HG03097 (cell line): Measurements from ENCODE around the gene RBL2.

ENCODE experiments used
- ATAC-seq: cut with Tn5 transposase; IDR thresholded peaks from one replicate; pipeline ENCODE4 v1.9.1; 2021; ENCODE audit not compliant: unreplicated experiment, low FRiP score

Gene RBL2

DNA sequence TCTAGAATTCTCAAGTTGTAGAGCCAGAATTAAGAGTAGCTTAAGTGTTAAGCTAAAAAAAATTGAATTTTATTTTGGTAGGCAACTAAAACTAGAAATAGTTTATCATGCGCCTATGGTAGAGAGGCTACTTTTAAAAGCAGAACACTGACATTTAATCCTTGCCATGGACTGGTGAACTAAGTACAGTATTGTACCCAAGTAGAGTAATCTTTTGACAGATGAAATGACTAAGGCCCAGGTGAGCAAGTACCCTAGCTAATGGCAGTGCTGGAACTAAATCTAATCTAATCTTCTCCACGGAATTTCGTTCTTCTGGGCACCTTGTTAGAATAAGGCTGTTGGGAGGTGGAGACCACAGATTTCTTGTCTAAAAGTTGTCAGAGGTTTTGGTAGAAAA is 11.8 kb downstream of the RBL2 start:
- no peak for ATAC-seq

DNA sequence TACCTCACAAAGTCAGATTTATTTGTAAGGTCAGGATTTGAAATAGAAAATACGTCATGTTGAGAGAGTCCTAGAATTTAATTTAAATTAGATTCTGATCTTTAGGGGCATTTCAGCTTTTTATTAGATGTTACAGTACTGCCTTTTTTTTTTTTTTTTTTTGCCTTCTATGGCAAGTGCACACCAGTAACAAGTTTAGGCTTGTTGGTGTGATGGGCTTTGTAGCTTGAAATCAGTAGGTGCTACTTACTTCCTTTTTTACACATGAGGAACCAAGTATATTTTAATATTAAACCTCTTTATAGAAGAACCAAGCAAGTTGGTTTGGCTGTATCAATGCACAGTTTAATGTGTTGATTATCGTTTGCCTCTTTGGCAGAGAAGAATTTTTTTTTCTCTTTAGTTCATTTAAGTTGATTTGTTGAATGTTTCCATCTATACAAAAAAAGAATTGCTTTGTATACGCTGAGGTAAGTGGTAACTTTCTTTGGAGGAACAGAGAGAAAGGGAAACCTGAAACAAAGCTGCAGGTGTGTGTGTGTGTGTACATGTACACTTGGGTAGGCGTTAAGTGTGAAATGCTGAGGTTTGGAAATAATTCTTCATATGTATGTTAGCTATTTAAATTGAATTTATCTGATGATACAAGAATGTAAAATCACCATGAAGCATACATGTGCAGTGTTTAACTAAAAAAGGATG is 15.7 kb downstream of the RBL2 start:
- ATAC-seq, result no peak

DNA sequence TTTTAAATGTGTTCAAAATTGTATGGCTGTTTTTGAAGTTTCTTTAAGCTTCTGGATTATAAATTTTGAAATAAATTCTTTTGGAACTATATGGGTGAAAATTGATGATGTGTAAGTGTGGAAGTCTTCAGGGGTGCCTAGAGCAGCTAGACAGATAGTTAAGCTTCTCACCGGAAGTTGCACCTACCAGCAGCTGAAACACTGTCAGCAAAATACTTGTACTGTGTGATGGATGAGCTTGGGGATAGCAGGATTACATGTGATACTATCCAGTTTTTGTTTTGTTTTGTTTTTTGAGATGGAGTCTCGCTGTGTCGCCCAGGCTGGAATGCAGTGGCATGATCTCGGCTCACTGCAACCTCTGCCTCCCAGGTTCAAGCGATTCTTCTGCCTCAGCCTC is 19.7 kb downstream of the RBL2 start:
- ATAC-seq, result no peak

DNA sequence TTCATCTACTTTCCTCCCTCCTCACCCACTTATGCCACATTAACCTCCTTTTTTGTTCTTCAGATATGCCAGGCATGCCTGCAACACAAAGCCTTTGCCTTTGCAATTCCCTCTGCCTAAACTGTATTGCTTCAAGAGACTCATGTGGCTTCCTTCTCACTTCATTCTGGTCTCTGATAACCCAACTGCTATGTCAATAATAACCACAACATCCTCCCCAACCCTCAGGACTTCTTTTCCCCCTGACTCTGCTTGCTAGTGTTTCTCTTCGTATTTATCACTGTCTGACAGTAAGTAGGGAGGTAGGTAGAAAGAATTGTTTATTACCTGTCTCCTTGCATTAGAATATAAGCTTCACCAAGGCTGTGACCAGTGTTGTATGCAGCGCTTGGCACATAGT is 22.4 kb downstream of the RBL2 start:
- no peak for ATAC-seq

DNA sequence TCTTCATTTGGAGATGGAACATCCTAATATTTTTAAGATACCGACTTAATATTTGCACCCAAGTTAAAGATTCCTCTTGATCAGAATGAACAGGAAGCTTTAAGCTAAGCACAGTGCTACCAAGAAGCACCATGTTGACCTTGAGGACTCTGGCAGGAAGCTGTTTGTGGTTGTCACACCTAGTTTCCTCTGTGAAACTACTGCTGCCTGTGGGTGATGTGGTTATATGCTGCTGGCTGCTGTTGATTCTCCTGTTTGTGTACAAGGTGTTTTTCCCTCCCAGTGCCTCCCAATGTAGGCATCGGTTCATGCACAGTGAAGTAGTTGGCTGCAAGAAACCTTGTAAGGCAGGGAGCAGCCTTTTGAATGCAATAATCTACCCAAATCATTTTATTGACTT is 23.4 kb downstream of the RBL2 start:
- ATAC-seq, result peak; percentile 100

DNA sequence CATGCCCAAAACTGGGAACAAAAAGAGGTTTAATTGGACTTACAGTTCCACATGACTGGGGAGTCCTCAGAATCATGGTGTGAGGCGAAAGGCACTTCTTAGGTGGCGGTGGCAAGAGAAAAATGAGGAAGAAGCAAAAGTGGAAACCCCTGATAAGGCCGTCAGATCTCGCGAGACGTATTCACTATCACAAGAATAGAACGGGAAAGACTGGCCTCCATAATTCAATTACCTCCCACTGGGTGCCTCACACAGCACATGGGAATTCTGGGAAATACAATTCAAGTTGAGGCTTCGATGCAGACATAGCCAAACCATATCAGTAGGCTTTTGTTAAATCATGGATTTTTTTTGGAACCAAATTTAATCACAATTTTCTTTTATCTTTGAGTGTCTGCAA is 24.4 kb downstream of the RBL2 start:
- no peak for ATAC-seq

DNA sequence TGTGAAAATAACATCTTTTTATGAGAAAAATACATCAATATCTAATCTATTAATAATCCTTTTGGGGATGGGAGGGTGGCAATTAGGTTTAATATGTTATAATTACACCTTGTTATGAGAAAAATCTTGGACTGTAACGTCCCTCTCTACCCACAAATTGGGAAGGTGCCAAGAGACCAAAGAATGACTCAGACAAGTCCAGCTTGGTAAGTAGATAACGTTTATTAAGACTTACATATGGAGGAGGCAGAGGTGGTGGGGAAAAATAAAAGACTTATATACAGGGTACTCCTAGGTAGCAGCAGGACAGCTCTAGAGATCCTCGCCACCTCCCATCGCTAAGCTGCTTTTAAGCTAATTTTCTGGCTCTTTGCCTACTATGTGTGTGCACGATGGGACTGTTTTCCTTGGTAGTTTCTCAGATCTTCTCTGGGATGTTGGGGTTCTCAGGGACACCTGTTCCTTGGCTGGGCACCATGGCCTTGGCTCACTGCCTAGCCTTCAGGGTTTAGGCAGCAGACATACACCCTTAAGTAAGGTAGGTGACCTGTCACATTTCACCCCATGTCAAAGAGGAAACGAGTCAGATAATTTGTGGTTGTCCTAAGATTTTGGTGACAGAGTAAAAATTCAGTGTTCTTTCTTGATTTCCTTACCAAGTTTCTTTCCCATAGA is 31.5 kb downstream of the RBL2 start:
- ATAC-seq, result no peak

DNA sequence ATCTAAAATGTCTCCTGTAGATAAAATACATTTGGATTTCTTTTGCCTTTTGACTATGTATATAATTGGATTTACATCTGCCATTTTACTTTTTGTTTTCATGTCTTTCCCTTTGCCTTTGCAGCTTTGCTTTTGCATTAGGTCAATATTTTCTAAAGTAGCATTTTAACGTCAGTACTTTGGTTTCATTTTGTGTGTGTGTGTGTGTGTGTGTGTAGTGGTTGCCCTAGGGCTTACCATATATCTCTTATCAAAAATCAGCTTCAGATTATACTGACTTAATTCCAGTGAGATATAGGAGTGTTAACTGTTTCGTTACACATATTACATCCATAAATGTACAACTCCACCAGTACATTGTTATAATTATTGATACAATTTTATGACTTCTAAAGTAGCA is 42.6 kb downstream of the RBL2 start:
- ATAC-seq, result no peak

DNA sequence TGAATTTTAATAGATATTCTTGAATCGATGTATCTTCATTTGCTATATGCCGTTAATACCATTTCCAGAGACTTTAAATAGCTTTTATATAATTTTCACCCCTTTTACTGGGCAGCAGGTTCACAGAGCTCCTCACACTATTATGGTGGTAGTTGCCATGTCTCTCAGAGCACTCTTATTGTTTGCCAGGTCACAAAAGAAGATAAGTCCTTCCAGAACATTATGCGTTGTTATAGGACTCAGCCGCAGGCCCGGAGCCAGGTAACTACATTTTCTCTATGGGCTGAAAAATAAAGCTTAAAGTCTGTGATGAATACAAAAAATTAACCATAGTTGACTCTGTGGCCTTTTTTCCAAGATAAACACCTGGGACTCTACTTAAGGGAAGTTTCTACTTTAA is 44.7 kb downstream of the RBL2 start:
- ATAC-seq, result no peak

DNA sequence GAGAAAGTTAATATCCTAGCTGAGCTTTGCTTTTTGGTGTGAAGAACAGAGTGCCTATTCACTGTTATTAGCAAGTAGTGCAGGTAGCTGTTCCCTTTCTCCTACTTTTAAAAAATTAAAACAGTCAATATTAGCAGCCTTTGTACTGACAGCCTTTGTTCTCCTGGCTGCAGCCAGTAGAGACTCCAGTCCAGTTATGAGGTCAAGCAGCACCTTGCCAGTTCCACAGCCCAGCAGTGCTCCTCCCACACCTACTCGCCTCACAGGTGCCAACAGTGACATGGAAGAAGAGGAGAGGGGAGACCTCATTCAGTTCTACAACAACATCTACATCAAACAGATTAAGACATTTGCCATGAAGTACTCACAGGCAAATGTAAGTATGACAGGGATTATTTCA is 46.1 kb downstream of the RBL2 start:
- no peak for ATAC-seq

DNA sequence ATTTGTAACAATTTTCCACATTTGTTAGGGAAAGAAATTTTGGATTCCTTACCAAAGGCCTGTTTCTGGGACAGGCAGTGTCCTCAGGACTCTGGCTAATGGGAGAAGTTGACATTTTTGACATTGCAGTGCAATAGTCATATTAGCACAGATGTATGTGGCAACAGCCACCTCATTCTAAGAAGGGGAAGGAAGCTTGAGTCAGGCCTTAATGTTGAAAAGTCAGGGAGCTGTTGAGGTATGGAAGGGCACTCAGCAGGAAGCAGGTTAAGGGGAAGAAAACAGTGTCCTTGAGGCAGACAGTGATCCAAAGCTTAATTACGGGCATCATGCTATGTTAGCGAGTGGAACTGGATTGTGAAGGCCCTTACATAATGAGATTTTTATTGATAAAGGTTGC is 47.9 kb downstream of the RBL2 start:
- ATAC-seq, result no peak

DNA sequence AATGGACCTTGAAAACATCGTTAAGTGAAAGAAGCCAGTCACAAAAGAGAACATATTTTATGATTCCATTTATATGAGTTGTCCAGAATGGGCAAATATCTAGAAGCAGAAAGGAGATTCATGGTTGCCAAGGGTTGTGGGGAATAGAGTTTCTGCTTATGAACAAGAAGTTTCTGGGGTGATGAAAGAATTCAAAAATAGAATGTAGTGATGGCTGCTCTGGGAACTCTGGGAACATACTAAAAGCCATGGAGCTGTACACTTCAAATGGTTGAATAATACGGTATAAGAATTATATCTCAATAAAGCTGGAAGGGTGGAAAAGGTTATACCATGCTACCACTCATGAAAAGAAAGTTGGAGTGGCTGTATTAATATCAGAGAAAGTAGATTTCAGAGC is 50.3 kb downstream of the RBL2 start:
- no peak for ATAC-seq

DNA sequence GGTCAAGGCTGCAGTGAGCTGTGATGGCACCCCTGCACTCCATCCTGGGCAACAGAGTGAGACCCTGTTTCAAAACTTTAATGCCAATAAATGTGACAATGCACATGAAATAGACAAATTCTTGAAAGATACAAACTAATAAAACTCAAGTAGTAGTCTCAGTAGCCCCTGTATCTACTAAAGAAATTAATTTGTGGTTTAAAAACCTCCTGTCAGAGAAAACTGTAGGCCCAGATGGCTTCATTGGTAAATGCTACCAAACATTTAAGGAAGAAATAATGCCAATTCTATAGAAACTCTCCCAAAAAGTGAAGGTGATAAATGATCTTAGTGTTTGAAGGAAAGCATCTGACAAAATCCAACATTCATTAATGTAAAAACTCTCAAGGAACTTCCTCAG is 52.0 kb downstream of the RBL2 start:
- ATAC-seq, result no peak

DNA sequence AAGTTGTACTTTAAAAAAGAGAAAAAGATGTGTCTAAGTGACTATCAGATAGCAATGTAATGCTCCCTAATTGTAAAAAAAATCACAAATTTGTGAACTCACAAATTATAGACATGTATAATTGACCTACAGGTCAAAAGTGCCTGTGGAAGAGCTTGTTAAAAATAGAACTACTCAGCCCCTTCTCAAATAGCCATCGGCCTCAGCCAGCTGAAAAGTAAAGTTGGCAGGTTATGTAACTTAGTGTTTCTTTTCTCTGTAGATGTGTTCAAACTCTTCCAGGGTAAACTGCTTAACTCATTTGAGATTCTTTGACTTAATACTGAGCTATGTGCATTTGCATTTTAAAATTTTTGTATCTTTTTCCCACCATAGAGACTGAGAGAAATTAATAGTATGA is 55.5 kb downstream of the RBL2 start:
- ATAC-seq, result no peak

DNA sequence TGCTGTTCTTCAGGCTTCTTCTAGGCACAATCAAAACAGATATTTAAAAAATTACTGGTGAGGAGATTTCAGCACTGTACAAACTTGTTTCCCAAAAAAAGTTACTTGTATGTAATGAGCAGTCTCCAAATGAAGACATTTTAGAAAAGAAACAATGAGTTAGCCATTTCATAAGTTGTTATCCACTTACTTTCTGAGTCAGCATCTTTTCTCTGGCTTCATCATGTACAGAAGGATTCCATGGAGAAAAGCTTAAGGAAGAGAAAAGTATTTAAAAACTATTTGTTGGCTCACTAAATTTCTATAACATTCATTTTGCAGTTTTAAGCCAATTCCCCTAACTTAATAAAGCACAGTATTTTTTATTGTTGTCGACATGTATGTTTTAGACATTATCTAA is 58.2 kb downstream of the RBL2 start:
- no peak for ATAC-seq

DNA sequence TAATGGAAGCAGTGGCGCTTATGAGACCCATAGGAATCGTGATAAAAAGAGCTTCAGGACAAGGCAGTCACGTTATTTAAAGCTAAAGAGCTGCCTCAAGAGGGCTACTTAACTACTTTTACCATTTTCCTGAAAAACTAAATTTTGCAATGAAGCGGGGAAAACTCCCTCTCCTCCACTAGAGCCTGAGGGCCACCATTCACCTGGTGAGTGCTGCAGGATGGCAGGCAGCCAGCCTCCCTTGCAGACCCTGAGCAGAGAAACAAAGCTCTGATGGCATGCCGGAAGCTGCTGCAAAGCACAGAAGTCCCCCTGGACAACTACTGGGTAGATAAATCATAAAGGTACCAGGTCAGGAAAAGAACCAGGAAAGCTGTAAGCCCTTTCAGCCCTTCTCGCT is 60.4 kb downstream of the RBL2 start:
- ATAC-seq, result no peak

DNA sequence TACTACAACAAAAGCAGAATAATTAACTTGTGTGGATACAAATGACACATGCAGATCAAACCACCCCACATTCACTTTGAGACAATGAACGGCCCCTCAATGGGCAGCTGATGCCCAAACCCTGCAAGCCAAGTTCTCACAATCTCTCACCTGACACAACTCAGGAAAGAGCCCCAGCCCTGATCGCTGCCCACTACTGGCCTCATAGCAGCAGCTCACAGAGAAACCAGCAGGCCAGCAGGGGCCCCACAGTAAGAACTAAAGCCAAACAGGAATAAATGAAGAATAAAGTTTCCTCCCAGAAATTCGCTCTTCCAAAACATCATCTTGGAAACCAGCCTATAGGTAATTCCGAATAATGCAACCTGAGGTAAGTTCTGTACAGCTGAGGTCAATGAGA is 61.1 kb downstream of the RBL2 start:
- no peak for ATAC-seq

DNA sequence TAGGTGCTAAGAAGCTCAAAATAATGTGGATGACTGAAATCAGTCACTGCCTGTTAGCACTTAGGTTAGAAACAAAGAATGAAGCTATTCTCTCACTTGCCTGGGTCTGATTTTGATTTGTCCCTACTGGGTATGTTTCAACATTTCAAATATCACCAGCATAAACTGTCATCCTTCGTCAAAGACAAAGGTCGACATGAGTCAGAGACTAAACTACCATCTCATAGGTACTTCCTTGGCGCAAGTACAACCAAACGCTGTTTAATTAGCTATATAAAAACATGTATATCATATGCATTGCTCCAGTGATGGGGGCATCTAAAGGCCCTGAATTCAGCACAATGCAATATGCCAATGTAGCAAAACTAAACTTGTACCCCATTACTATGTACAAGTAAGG is 64.7 kb downstream of the RBL2 start:
- no peak for ATAC-seq

DNA sequence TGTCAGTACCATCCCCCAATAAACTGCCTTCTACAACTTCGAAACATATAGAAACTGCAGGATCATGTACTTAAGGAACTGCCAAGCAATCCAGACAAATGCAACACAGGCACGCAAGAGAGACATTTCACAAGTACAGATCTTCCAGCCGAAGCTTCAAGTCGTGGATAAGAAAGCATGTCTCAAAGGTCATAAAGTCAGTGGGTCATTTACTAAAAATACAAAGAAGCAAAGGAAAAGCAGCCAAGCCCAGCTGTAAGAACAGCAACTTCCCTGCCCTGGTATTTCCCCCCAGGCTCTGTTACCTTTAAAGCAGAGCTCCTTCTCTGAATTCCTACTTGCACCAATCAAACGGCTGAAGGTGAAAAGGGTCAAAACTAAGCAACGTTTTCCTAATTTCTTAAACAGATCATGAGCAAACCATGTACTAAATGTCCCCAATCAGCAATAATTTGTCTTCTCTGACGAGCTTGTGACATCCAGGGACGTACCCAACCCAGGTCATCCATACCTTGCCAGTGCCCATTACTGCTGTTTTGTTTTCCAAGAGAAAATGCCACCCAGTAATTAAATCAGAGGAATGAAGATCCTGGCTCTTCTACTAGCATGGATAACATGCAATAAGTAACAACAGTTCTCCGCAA is 67.1 kb downstream of the RBL2 start:
- no peak for ATAC-seq

DNA sequence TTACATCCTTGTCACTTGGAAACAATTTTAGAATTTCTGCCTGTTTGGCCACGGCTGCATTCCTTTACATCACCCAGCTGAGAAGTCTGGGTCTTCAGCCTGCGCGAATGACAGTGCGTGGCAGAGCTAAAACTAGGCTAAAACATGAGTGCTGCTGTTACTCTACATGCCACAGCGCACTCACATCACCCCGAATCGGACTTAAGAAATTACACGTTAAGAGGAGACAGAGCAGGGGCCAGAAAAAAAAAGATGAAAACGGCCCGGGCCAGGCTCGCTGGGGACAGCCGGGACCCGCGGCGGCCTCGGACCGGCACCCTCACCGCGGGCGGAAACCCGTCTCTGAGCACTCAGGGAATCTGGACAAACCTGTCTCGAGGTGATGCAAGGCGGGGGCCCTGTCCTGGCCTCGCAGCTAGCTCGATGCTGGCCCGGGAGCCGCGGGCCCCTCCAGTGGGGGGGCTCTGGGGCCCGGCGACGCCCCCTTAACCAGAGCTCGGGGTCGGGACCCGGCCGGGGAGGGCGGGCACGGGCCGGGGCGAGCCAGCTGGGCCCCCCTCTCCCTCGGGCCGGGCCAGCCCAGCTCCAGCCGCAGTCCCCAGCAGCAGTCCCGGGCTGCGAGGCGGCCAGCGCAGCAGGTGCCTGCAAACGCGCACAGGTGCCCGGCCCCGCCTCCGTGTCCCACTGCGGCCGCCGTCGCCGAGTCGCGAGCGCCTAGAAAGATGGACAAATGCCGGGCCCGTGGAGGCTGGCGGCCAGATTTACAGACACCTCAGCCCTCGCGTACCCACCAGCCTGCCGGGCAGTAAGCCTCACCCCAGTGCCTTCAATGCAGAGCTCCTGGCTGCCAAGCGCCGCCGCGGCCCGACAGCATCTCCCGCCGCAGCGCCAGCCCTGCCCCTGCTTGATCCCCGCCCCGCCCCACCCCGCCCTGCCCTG is 68.3 kb downstream of the RBL2 start, which contains the start of gene AKTIP:
Gene AKTIP (minus strand): TSS at position 879 of the 939 bp plus-strand sequence. CDS start 2,950 bp downstream, outside the sequence.
- ATAC-seq, result peak; percentile 22
